NT2/D1 (cell line): ENCODE data around the gene LRRIQ3.

Experiments
- SUZ12 ChIP-seq: IDR thresholded peaks from 2 replicates; pipeline ENCODE4 v1.6.1; 2011; ENCODE audit not compliant: insufficient read length, insufficient read depth; ENCODE audit errors: extremely low read depth
- YY1 ChIP-seq: IDR thresholded peaks from 2 replicates; pipeline ENCODE4 v1.6.1; 2011; ENCODE audit not compliant: insufficient read length, insufficient read depth
- ZNF274 ChIP-seq: IDR thresholded peaks from 2 replicates; pipeline ENCODE4 v1.6.1; 2011; ENCODE audit warnings: mild to moderate bottlenecking, low read depth, low read length

GRCh38 chr1:74160046-74160445 lies 37.9 kb downstream of the LRRIQ3 start:
- TF ChIP-seq SUZ12 (no peak), ZNF274 (no peak), YY1 (no peak)
